H1 (cell line): ENCODE measurements around the gene PRXL2B. TPM values are rescaled to one million over a fixed set of nuclear protein-coding genes. Genes with fewer than 3 reads are reported as not detected.

Source experiments
- polyA plus RNA-seq, 7 experiments: library from polyadenylated mRNA; depleted of rRNA in 3 of 7; stranded (reverse) in 5 of 7; unstranded in 2 of 7; fragments of >200 nt in 5 of 7; fragments of 200-250 nt in 2 of 7; gene quantifications; 1 replicate in 5 of 7; 2 replicates in 1 of 7; 4 replicates in 1 of 7; pipeline versions ENCODE4 v1.2.1 to v1.2.3, GENCODE V29; 2011 to 2013; ENCODE audit warnings: missing spikeins in 2 of 7, mixed read lengths in 2 of 7
- total RNA-seq: library from RNA; stranded (reverse); fragmentation: NEBNext Ultra II Directional; extraction: Animal tissue kit (Norgen Biotek cat#: 25700); gene quantifications from 2 replicates; pipeline ENCODE4 v1.2.1, GENCODE V29; 2021
- TF ChIP-seq, protein P1 (sequence below): IDR thresholded peaks from 2 replicates; pipeline ENCODE4 v1.6.1; 2012; ENCODE audit warnings: low read length, inconsistent platforms

Gene PRXL2B
- total and polyA plus RNA-seq, 2 of the 8 experiments (the other 6 are each of a cell fraction or from before 2014, with no cell fraction given), result 35.3 to 46.0 TPM

DNA sequence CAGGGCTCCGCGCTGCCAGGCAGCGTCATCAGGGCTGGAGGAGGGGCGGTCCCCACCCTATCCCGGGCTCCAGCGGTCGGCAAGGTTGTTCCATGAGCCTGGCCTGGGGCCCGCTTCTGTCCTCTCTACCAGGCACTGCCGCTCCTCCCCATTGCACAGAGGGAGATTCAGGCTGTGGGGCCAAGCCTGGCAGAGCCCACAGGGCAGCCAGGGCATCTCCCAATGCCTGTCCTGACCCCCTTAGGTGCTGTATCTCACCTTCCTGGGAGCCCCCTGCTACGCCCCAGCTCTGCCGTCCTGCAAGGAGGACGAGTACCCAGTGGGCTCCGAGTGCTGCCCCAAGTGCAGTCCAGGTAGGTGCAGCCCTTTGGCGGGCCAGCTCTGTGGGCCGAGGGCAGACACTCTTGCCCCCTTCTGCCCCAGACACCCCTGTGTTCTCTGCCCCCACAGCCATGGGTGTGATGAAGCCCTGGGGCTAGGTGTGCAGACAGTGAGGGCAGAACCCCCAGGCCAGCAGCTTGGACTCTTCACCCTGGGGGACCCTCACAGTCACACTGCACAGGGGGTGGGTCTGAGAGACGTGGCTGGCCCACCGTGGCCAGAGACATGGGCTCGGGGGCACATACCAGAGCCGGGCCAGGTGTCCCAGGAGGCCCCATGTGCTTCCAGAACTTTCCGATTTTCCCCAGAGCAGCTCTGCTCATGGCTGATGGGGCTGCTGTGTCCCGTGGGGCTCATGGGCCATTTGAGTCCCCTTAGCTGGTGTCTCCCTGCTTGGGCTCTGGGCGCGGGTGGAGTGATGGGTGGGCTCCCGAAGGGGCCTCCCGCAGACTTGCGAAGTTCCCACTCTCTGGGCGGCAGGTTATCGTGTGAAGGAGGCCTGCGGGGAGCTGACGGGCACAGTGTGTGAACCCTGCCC lies 28.8 kb upstream of the PRXL2B start (continued):
- TF ChIP-seq, protein P1, sequence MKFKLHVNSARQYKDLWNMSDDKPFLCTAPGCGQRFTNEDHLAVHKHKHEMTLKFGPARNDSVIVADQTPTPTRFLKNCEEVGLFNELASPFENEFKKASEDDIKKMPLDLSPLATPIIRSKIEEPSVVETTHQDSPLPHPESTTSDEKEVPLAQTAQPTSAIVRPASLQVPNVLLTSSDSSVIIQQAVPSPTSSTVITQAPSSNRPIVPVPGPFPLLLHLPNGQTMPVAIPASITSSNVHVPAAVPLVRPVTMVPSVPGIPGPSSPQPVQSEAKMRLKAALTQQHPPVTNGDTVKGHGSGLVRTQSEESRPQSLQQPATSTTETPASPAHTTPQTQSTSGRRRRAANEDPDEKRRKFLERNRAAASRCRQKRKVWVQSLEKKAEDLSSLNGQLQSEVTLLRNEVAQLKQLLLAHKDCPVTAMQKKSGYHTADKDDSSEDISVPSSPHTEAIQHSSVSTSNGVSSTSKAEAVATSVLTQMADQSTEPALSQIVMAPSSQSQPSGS, result no peak
